Smooth muscle cell (in vitro differentiated cells): ENCODE results near the gene TPD52L1. TPM values are rescaled to one million over a fixed set of nuclear protein-coding genes. Genes with fewer than 3 reads are reported as not detected.

Source experiments
- DNase-seq: peaks from one replicate; lab custom pipeline; 2025; ENCODE audit not compliant: unreplicated experiment; lab: John Stamatoyannopoulos, UW
- H2AFZ ChIP-seq: fragments of 200-600 bp; sonication (generic); 2 replicates; pipeline ENCODE4 v1.6.0; 2016; ENCODE audit warnings: antibody characterized with exemption, low read depth, mild to moderate bottlenecking
- H3F3A ChIP-seq: fragments of 200-600 bp; sonication (generic); 2 replicates; pipeline ENCODE4 v1.6.0; 2017; ENCODE audit warnings: antibody characterized with exemption, low read depth
- H3K27ac ChIP-seq: fragments of 200-600 bp; sonication (generic); 2 replicates; pipeline ENCODE4 v1.5.1; 2016; ENCODE audit warnings: low read depth, mild to moderate bottlenecking
- H3K27me3 ChIP-seq: fragments of 200-600 bp; sonication (generic); 2 replicates; pipeline ENCODE4 v1.6.1; 2016; ENCODE audit warnings: low read depth, mild to moderate bottlenecking
- H3K36me3 ChIP-seq: fragments of 200-600 bp; sonication (generic); 2 replicates; pipeline ENCODE4 v1.5.1; 2016; ENCODE audit warnings: low read depth
- H3K4me1 ChIP-seq: fragments of 200-600 bp; sonication (generic); 2 replicates; pipeline ENCODE4 v1.5.1; 2016; ENCODE audit warnings: low read depth
- H3K4me2 ChIP-seq: fragments of 200-600 bp; sonication (generic); 2 replicates; pipeline ENCODE4 v1.6.0; 2016; ENCODE audit warnings: mild to moderate bottlenecking
- H3K4me3 ChIP-seq: fragments of 200-600 bp; sonication (generic); 2 replicates; pipeline ENCODE4 v1.5.1; 2016; ENCODE audit warnings: mild to moderate bottlenecking
- H3K79me2 ChIP-seq: fragments of 200-600 bp; sonication (generic); 2 replicates; pipeline ENCODE4 v1.6.0; 2016; ENCODE audit warnings: low read depth, mild to moderate bottlenecking
- H3K9ac ChIP-seq: fragments of 200-600 bp; sonication (generic); 2 replicates; pipeline ENCODE4 v1.6.0; 2016; ENCODE audit warnings: low read depth
- H3K9me3 ChIP-seq: fragments of 200-600 bp; sonication (generic); replicated peaks from 2 replicates; pipeline ENCODE4 v1.5.1; 2016; ENCODE audit warnings: low read depth
- H4K20me1 ChIP-seq: fragments of 200-600 bp; sonication (generic); 2 replicates; pipeline ENCODE4 v1.6.0; 2016; ENCODE audit warnings: low read depth
- CTCF ChIP-seq: fragments of 200-600 bp; sonication (generic); IDR thresholded peaks from 2 replicates; pipeline ENCODE4 v1.5.1; 2017; ENCODE audit warnings: borderline replicate concordance, mild to moderate bottlenecking, antibody characterized with exemption; ENCODE audit not compliant: insufficient read depth, poor library complexity, severe bottlenecking
- WGBS: methylation state at CpG from one replicate; pipeline ENCODE4 v1.1.7; 2016; ENCODE audit warnings: low lambda C conversion rate; 5-methylcytosine and 5-hydroxymethylcytosine counted together
- polyA plus RNA-seq: library from polyadenylated mRNA; unstranded; fragments of >200 nt; fragmentation: Nextera tagmentation; extraction: Ambion mirVana; gene quantifications from 2 replicates; pipeline ENCODE4 v1.2.1, GENCODE V29; 2016
- total RNA-seq: library from RNA; depleted of rRNA; stranded (reverse); fragments of >200 nt; gene quantifications from 2 replicates; pipeline ENCODE4 v1.2.3, GENCODE V29; 2014

TPD52L1 gene
- total and polyA plus RNA-seq, 2 experiments from 2014 or later, result 15.3 to 65.8 TPM

DNA sequence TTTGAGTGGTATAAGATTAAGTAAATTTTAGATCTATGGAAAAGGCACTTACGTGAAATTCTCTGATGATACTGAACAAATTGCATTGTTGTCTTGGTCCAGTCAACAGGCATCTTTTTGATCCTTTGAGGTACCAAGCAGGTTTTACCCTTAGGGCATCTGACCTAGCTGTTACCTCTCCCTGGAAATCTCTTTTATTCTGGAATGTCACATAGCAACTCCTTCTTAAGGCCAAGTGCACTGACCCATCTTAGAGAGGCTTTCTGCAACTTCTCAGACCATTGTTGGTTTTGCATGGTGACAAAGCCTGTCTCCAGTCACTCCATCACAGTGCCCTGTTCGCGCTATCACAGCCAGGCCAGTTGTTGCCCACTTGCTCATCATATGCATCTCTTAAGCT, 42.0 kb downstream of the TPD52L1 start:
- Histone ChIP-seq H3K27me3 (no peaks in the 10 kb centered on the region), H3K9me3 (no peaks in the 10 kb centered on the region), H3K9ac (no peak overlapping the region), H2AFZ (no peak overlapping the region), H3K36me3 (no peaks in the 10 kb centered on the region), H3K4me3 (no peak overlapping the region), H3F3A (no peaks in the 10 kb centered on the region), H3K27ac (no peak overlapping the region), H4K20me1 (no peaks in the 10 kb centered on the region), H3K4me1 (peaks cover 28% of the 10 kb centered on the region), H3K79me2 (no peaks in the 10 kb centered on the region), H3K4me2 (no peak overlapping the region)
- WGBS, result 82% methylated on average over 3 of the region's 3 CpGs
- DNase-seq, result no peak
- no peak for TF ChIP-seq CTCF

- WGBS, result 86% methylated on average over 3 of the region's 3 CpGs
Measured at GRCh38 chr6:125196613-125197012, 43.0 kb downstream of the TPD52L1 start.

GRCh38 chr6:125197795-125198269, 44.3 kb downstream of the TPD52L1 start:
- Histone ChIP-seq H3K27ac (peak overlapping the region; percentile 54), H3K9ac (no peak overlapping the region)

More at GRCh38 chr6:125196613-125197012, 43.0 kb downstream of the TPD52L1 start:
- H3K9ac ChIP-seq, result no peak overlapping the region
- H3K4me3 ChIP-seq, result no peak overlapping the region
- H3K27me3 ChIP-seq, result no peaks in the 10 kb centered on the region
- no peak for DNase-seq
- H3K4me2 ChIP-seq, result no peak overlapping the region
- no peaks in the 10 kb centered on the region for H4K20me1 ChIP-seq
- peak overlapping the region; percentile 59 for H2AFZ ChIP-seq
- H3F3A ChIP-seq, result peaks cover 6% of the 10 kb centered on the region
- no peaks in the 10 kb centered on the region for H3K36me3 ChIP-seq
- no peak overlapping the region for H3K27ac ChIP-seq
- H3K9me3 ChIP-seq, result no peaks in the 10 kb centered on the region
- no peaks in the 10 kb centered on the region for H3K79me2 ChIP-seq
- TF ChIP-seq CTCF, result no peak
- peaks cover 19% of the 10 kb centered on the region for H3K4me1 ChIP-seq

More at GRCh38 chr6:125197795-125198269, 44.3 kb downstream of the TPD52L1 start:
- Histone ChIP-seq H3K9me3 (no peaks in the 10 kb centered on the region), H3K79me2 (no peaks in the 10 kb centered on the region), H3K36me3 (no peaks in the 10 kb centered on the region), H3K27me3 (no peaks in the 10 kb centered on the region), H2AFZ (peak overlapping the region; percentile 59), H3K4me3 (no peak overlapping the region), H4K20me1 (no peaks in the 10 kb centered on the region), H3K4me1 (peaks cover 20% of the 10 kb centered on the region), H3F3A (peaks cover 18% of the 10 kb centered on the region), H3K4me2 (peak overlapping the region; percentile 28)
- DNase-seq, result no peak
- 41% methylated on average over 3 of the region's 3 CpGs for WGBS
- no peak for TF ChIP-seq CTCF
